NCI-H2107 treated with DMSO at 0.1 percent for 48 hours (cell line): Measurements from ENCODE around the gene LAPTM5.

Experiments used
- DNase-seq: peaks from one replicate; lab custom pipeline; 2025; ENCODE audit not compliant: unreplicated experiment; lab: John Stamatoyannopoulos, UW

LAPTM5 gene

DNA sequence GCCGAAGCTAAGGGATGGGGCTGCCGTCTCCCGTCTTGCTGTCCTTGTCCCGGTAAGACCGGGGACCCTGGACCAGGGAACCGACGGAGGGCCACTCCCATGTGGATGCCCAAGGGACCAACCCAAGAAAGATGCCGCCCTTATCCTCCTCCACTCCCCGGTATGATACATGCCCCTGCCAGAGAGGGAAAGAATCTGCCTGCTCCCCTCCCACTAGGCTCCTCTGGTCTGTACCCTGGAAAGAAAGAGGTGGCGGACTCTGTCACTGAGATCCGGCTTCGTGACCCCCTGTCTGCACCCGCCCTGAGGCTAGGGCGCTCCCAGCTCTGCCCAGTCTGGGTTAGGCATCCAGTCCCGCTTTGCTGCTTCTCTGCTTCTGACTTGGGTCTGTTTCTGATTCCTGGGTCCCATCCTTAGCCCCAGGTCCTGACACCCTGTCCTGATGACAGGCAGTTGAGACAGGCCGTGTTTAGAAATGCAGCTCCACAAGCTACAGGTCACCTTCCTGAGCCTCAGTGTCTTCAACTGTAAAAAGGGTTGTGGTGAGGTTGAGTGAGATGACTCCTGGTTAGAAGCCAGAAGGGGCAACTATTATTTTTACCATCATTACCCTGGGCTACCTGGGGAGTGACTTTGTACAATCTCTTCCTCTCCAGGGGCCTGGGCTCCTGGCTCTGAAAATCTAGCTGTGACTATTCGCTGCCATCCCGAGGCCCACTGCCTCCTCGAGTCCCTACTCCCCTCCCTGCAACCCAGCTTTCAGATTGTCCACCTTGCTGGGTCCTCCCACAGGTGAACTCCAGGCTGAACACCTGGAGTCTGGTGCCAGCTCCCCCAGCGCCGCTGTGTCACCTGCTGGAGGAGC is 37.9 kb downstream of the LAPTM5 start:
- peak; percentile 42 for DNase-seq

DNA sequence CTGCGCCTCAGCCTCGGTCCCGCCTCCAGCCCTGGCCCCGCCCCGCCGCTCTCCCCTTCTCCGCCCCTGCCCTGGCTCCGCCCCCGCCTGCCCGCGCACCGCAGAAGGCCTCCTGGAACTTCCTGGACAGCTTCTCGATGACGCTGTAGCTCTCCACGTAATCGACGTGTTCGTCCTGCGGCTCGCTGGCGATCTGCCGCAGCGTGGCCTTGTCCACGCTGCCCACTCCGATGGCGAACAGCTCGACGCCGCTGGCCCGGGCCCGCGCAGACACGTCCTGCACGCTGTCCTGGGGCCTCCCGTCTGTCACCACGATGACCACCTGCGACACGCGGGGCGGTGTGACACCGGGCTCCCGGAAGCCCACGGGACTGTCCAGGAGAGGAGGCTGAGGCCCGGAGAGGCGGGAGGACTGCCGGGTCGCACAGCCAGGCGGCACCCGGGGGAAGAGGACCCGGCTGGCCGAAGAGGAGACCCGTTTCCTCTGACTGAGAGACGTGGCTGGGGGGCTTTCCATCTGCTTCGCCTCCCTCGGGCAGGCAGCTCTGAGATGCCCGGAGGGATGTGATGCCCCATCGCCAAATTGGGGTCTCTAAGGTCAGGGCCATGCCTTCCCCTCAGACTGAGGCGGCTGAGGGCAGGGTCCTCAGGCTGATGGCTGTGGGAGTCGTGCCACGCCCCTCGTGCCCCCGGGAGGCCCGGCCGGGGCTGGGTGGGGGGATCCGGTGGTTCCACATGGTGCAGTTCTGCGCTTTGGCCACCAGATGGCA is 38.8 kb downstream of the LAPTM5 start:
- DNase-seq, result peak; percentile 98

DNA sequence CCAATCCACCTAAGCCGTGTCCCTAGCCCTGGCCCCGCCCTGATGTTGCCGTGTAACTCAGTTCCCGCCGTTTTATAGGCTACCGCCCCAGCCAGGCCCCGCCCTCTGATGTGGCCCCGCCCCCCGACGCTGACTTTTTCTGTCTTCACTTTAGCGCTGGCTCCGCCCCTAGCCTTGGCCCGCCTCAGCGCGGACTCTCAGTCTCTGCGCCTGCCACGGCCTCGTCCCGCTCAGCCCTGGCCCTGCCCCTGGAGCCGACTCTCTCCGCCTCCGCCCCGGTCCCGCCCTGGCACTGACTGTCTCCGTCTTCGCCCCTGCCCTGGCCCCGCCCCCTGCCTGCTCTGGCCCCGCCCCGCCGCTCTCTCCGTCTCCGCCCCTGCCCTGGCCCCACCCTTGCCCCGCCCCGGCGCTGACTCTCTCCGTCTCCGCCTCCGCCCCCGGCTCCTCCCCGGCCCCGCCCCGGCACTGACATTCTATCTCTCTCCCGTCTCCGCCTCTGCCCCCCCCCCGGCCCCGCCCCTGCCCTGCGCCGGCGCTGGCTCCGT is 39.4 kb downstream of the LAPTM5 start:
- DNase-seq, result peak; percentile 98

DNA sequence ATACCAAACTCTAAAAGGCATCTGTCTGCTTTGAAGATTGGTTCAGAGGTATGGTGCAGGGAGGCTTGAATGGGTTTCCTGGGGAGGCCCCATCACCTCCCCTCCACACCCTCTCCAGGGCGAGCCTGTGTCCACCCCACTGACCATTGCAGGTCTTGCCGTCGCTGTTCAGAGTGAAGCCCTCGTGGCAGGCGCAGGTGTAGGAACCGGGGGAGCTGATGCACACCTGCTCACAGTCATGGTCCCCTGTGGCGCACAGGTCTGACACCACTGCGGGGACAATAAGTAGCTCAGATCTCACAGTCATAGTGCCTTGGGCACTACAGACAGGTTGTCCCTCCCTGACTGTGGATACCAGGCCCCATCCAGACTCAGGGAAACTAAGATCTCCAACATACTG is 40.9 kb downstream of the LAPTM5 start:
- no peak for DNase-seq

DNA sequence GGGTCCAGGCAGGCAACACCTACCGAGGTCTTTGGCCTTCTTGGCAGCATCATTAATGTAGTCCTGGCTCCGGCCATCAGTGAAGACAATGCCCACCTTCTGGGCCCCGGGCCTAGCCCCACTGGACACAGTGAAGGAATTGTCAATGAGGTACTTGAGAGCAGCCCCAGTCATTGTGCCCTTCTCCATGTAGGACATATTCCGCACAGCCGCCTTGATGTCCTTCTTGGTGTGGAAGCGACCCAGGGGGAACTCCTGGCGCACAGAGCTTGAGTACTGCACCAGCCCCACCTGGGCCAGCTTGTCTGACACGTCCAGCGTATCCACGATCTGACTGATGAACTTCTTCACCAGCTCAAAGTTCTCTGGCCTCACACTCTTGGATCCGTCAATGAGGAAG is 41.7 kb downstream of the LAPTM5 start:
- DNase-seq, result no peak

DNA sequence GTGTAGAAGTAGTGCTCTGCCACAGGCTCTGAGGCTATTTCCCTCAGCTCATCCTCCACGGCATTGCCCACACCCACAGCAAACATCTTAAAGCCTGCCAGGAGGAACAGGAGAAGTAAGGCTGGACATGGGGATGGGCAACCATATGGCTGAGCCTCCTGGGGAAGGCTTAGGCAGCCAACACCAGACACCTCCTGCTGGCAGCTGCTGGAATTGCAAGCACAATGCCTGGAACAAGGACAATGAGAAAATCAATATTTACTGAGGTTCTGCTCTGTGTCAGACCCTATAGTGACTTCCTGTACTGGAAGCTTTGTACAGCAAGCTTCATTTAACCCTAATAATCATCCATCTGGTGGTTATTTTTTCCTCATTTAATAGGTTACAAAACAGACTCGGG is 42.4 kb downstream of the LAPTM5 start:
- DNase-seq, result no peak

DNA sequence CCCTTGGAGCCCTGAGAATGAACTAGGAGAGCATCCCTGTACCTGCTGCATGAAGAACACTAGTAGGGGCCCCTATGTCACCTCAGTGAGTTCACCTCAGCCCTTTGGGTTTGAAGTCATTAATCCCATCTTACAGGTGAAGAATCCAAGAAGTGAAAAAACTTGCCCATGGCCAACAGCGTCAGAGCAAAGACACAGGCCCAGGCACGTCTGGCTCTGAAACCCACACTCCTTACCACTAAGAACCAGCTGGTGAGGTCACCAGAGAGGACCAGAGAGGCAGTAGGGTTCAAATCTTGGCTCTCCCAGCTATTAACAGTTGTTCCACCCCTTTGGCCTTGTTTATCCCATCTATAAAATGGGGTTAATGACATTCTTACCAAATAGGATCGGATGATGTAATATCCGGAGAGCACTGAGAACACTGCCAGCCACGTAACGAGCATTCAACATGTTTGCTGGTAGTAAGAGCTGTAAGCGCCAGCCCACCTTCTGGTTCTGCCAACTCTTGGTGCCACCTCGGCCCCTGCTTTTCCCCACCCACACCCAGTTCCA is 43.0 kb downstream of the LAPTM5 start:
- DNase-seq, result no peak

DNA sequence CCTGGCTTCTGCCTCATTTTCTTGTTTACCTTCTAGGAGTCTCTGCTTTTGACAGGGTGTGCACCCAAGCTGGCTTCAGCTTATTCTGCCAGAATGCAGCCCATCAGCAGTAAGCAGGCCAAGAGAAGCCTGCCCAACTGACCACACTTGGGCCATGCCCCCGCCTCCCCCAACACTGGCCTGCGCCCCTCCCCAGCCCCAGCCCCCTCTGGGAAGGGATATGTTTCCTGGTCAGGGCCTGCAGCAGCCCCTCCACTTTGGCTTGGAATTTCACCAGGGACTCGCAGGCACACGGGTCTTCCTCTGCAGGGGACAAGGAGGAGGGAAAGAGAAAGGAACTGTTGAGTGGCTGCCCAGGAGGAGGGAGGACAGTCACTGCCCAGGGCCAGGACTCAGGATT is 43.5 kb downstream of the LAPTM5 start:
- DNase-seq, result no peak

DNA sequence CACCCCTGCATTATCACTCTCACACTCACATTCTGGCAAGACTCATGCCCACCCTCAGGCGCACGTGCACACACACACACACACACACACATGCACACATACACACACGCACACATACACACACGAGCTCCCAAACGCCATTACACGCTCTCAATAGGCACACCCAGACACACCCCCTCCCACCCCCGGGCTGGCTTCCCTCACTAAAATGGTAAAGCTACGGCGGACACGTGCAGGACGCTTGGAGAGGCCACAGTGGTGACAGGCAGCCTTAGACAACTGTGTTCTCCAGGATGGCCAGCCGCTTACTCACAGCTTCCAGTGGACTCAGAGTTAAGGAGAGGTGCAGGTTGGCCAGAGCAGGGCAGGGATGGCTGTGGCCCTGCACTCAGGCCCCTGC is 44.3 kb downstream of the LAPTM5 start:
- DNase-seq, result no peak

DNA sequence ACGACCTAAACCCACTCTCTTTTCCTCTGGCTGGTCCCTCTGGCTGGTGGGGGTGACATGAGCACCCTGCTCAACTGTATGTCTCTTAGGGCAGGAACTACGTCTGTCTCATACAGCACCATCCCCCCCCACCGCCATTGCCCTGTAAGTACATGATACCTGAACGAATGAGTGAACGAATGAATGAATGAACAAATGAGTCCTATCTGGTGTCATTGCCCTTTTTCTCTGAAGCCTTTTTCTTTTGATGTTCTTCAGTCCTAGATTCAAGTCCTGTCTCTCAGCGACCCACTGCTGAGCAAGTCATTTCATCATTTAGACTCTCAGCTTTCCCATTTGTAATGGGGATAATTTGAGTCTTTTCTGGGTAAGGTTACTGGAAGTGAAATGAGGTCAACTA is 45.0 kb downstream of the LAPTM5 start:
- no peak for DNase-seq

DNA sequence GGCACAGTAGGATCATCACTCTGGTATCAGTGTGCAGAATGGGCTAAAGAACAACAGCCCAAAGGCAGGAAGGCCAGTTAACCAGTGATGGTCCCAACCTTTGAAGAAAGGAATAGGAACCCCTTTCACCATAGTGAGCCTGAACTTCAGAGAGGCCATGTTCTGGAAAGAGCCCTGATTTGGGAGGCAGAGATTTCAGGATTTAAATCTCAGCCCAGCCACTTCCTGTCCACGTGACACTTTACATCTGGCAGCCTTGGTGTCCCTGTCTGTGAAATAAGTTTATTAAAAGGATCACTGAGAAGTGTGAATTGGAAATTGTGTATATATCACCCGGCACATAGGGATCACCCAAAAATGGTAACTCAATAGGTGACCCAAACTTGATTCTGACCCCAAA is 47.2 kb downstream of the LAPTM5 start:
- DNase-seq, result no peak

DNA sequence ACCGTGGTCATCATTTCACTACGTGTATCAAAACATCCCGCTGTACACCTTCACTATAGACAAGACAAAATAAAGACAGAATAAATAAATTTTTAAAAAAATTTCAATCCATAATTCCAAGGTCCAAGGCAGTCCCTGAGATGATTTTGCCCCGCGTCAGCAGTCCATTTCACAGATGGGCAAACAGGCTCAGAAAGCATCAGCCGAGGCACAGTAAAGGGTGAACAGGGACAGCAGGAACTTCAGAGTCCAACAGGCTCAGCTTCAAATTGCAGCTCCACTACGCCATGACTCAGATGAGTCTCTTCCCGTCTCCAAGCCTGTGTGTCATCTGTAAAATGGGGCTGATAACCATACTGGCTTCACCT is 49.2 kb downstream of the LAPTM5 start:
- DNase-seq, result no peak

DNA sequence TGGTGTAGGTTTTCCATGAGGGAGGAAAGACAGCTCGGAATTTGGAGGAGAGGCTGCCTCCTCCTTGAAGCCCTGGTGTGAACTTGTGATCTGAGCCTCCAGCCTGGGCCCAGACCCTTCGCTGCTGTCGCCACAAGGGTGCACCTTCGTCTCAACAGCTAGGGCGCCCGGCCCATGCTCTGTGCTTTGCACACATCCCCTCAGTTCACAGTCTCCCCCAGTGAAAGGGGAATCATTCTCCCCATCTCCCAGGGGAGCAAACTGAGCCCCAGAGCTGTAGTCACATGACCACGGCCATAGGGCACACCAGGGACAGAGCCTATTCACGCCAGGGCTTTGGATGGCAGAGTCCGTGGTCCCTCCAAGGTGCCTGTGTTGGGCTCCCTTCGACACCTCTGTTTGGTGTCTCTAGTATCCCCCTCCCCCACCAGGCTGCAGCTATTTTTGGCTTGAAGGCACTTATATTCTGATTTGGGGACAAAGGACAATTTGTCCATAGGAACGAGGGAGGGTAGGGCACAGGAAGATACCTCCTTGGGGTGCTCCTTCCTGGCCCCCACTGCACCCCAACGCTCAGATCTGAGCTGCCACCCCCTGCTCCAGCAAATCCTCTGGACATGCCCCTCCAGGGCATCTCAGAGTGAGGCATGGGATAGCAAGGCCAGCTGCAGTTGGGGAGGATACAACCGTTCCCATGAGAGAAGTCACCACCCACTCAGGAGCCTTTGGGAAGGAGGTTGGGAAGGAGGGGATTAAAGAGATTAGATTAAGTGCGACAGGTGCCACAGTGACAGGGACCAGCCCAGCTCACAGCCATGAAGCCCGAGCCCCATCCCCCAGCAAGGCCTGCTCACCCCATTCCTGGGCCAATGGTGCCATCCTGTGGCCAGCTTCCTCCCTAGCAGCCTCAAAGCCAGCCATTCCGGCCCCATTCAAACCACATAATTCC is 49.9 kb downstream of the LAPTM5 start:
- peak; percentile 61 for DNase-seq

DNA sequence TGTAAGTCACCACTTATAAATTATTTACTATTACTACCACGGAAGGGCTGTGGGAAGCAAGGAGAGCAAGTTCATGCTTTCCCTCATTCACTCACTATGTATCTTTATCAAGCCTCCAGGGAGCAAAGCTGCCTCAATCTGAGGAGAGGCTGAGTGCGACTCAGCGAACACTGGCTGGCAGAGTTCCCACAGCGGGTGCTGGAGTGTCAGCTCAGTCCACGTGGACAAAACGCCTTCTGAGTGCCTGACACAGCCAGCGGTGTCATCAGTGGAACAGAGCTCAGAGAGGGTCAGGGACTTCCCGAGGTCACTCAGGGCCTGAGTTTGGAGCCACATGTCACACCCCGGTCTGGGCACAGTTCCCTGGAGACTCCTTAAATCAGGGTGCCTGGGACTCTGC is 51.0 kb downstream of the LAPTM5 start:
- peak; percentile 24 for DNase-seq

DNA sequence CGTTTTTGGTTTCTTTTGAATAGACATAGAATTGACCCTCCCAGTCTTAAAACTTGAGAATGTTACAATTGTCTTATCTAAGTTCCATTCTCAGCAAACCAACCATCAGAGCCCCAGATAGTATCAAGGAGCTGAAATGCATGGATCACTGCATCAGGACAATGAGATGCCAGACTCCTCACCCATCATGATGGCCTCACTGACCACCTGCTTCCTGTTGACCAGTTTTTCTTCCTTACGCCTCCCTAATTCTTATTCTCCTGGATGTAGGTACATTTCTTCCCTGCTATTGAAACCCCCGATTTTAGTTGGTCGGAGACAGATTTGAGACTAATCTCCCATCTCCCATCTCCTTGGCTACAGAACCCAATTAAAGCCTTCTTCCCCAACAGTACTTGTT is 51.9 kb downstream of the LAPTM5 start:
- DNase-seq, result no peak

DNA sequence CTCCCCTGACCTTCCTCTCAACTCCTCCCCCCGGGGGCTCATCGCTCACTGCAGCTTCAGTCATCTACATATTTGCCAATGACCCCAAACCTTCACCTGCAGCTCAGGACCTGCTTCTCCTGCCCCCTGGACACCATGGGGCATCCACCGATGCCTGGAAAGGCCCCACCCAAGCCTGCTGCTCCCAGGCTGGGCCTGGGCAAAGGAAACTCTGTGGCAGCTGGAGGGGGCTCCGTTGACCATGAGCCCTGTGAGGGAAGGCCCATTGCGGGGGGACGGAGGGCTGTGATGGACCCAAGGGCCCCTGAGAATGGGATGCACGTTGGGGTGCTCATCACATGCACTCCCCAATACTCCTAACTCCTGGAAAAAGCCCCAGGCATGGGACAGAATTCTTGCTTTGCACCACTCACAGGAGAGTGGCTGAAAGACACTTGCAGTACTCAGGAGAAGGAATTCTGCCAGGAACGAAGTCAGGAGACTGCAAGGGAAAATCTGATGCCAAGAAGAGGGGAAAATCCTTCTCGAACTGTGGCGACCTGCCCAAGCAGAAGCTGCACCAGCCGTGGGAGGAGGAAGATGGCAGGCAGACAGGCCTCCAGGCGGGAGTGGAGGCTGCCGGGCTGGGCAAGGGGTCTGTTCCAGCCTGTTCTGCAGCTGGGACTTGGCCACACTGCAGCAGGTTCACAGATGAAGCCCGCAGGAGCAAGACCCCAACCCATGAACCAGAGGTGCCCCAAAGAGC is 52.6 kb downstream of the LAPTM5 start:
- DNase-seq, result no peak

DNA sequence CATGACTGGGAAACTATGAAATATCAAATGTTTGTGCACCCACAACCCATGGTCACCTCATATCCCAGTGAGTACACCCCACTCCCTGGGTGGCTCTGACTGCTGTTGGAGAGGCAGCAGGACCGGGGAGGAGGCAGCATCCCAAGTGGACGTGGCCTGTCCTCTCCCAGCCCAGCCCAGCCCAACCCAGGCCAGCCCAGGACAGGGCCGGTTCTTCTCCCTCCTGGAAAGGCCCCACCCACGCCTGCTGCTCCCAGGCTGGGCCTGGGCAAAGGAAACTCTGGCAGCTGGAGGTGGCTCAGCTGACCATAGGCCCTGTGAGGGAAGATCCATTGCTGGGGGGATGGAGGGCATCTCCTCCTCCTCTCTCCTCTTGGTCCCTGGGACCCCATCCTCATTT is 53.3 kb downstream of the LAPTM5 start:
- DNase-seq, result no peak

DNA sequence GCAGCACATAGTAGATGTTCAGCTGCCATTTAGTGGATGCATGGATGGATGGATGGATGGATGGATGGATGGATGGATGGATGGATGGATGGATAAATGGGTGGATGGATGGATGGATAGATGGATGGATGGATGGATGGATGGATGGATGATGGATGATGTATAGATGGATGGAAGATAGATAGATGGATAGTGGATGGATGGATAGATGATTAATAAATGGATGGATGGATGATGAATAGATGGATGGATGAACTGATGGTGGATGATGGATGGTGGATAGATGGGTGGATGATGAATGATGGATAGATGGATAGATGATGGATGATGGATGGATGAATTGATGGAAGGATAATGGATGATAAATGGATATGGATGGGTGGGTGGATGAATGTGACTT is 54.8 kb downstream of the LAPTM5 start:
- no peak for DNase-seq

DNA sequence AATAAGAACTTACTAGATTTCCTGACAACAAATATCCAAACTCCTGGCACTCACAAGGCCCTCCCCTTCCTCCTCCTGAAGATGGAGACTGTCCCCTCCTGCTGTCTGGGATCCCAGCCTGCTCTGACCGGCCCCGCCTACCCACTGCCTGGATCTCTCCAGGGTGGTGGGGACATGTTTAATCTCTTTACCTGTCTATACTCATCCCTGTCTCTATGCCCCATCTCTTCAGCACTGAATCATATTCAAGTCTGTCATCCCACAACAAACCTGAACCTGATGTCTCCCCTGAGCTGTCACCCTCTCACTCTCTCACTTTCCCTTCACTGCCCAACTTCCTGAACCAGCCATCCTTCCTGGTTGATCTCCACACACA is 56.3 kb downstream of the LAPTM5 start:
- DNase-seq, result no peak
